Esophagus muscularis mucosa (tissue), 4 donors: Measurements from ENCODE around the gene KAZN. TPM values are rescaled to one million over a fixed set of nuclear protein-coding genes. Genes with fewer than 3 reads are reported as not detected.

Experiments
- DNase-seq: peaks from one replicate; pipeline ENCODE4 v3.0.0-alpha.2; 2017; ENCODE audit errors: extremely low spot score
- H3K27ac ChIP-seq, 4 donors: fragments of 200-600 bp; sonication (generic); replicated peaks in 1 of 4; 1 replicate in 3 of 4; 2 replicates in 1 of 4; pipeline ENCODE4 v1.5.1; 2016 to 2019; ENCODE audit warnings: mild to moderate bottlenecking in 1 of 4
- H3K27me3 ChIP-seq, 4 donors: fragments of 200-600 bp; sonication (generic); one replicate each; pipeline versions ENCODE4 v1.5.1 to v1.6.0; 2016 to 2019
- H3K36me3 ChIP-seq, 4 donors: fragments of 200-600 bp; sonication (generic); one replicate each; pipeline ENCODE4 v1.5.1; 2016 to 2019
- H3K4me1 ChIP-seq, 4 donors: fragments of 200-600 bp; sonication (generic); one replicate each; pipeline ENCODE4 v1.5.1; 2016 to 2019
- H3K4me3 ChIP-seq, 4 donors: fragments of 200-600 bp; sonication (generic); 1 replicate in 2 of 4; 2 replicates in 2 of 4; pipeline ENCODE4 v1.5.1; 2016 to 2019; ENCODE audit warnings: mild to moderate bottlenecking in 4 of 4, moderate library complexity in 1 of 4
- H3K9me3 ChIP-seq, 4 donors: fragments of 200-600 bp; sonication (generic); 1 replicate in 3 of 4; 2 replicates in 1 of 4; pipeline ENCODE4 v1.5.1; 2016 to 2019
- CTCF ChIP-seq, 3 experiments: fragments of 200-600 bp in 2 of 3; fragments of 450-650 bp in 1 of 3; sonication (generic) in 2 of 3; IDR thresholded peaks; one replicate each; pipeline ENCODE4 v1.5.1; 2017 to 2019; ENCODE audit warnings: antibody characterized with exemption in 3 of 3, mild to moderate bottlenecking in 2 of 3, moderate library complexity in 1 of 3
- EP300 ChIP-seq: sonication (generic); formaldehyde crosslinking; IDR thresholded peaks from one replicate; pipeline ENCODE4 v1.6.1; 2017; ENCODE audit warnings: antibody characterized with exemption
- POLR2A ChIP-seq: fragments of 450-650 bp; IDR thresholded peaks from one replicate; pipeline ENCODE4 v1.6.1; 2017; ENCODE audit warnings: antibody characterized with exemption, moderate library complexity, mild to moderate bottlenecking, low read depth
- POLR2AphosphoS5 ChIP-seq, 2 donors: sonication (generic); formaldehyde crosslinking; IDR thresholded peaks; one replicate each; pipeline ENCODE4 v1.6.1; 2017; ENCODE audit warnings: antibody characterized with exemption in 2 of 2
- WGBS: methylation state at CpG from one replicate; pipeline ENCODE4 v1.1.5; 2018; 5-methylcytosine and 5-hydroxymethylcytosine counted together
- intact Hi-C: fragments of 100-400 bp; cut with DNase I; formaldehyde crosslinking; loops from one replicate; pipeline ENCODE4 v1.15.1; 2023
- total RNA-seq, 4 donors: library from RNA; depleted of rRNA; stranded (reverse); fragments of >200 nt; gene quantifications; one replicate each; pipeline versions ENCODE4 v1.1.0 to v1.2.1, GENCODE V29; 2016

The KAZN gene
- total RNA-seq, 4 donors from 2014 or later = 9.9 to 14.1 (median 11.9) TPM

- no peak for TF ChIP-seq POLR2AphosphoS5 (IDR thresholded peaks at IDR 0.05)
- TF ChIP-seq EP300 = no peak
- TF ChIP-seq POLR2A = no peak
- TF ChIP-seq CTCF (IDR thresholded peaks at IDR 0.05) = no peak
- intact Hi-C loops = no loop called here
- no peaks in the 10 kb centered on the region for H3K9me3 ChIP-seq
- WGBS = 91% methylated on average over 5 of the region's 7 CpGs
- no peak overlapping the region for H3K27ac ChIP-seq
- H3K4me3 ChIP-seq = no peak overlapping the region
- peaks cover 0 to 14% (median 5%) of the 10 kb centered on the region in 4 donors for H3K4me1 ChIP-seq
- H3K36me3 ChIP-seq = no peaks in the 10 kb centered on the region
- no peak for DNase-seq
- no peaks in the 10 kb centered on the region for H3K27me3 ChIP-seq
Measured at GRCh38 chr1:14994148-14994547, 395.7 kb downstream of the KAZN start.

GRCh38 chr1:14994841-14995437 lies 396.5 kb downstream of the KAZN start:
- no peak for DNase-seq
- WGBS = 87% methylated on average over 7 of the region's 9 CpGs
- intact Hi-C loops = no loop called here

GRCh38 chr1:14996133-14997050 lies 397.9 kb downstream of the KAZN start:
- intact Hi-C loops = no loop called here
- Histone ChIP-seq H3K27me3 (no peaks in the 10 kb centered on the region), H3K36me3 (no peaks in the 10 kb centered on the region), H3K4me1 (peaks cover 0 to 14% (median 5%) of the 10 kb centered on the region in 4 donors), H3K27ac (peak overlapping the region in 1 of 4 donors; percentile 11), H3K9me3 (no peaks in the 10 kb centered on the region), H3K4me3 (no peak overlapping the region)
- DNase-seq = no peak
- WGBS = 67% methylated on average over 22 of the region's 23 CpGs
- no peak for TF ChIP-seq EP300
- TF ChIP-seq CTCF (IDR thresholded peaks at IDR 0.05) = no peak
- TF ChIP-seq POLR2AphosphoS5 (IDR thresholded peaks at IDR 0.05) = no peak
- TF ChIP-seq POLR2A = no peak

More at GRCh38 chr1:14994841-14995437, 396.5 kb downstream of the KAZN start:
- no peak overlapping the region for H3K4me3 ChIP-seq
- H3K4me1 ChIP-seq = peaks cover 0 to 14% (median 5%) of the 10 kb centered on the region in 4 donors
- no peak overlapping the region for H3K27ac ChIP-seq
- H3K9me3 ChIP-seq = no peaks in the 10 kb centered on the region
- TF ChIP-seq EP300 = no peak
- no peak for TF ChIP-seq POLR2A
- TF ChIP-seq POLR2AphosphoS5 (IDR thresholded peaks at IDR 0.05) = no peak
- TF ChIP-seq CTCF (IDR thresholded peaks at IDR 0.05) = no peak
- H3K27me3 ChIP-seq = no peaks in the 10 kb centered on the region
- no peaks in the 10 kb centered on the region for H3K36me3 ChIP-seq

GRCh38 chr1:14997646-14998276 lies 399.3 kb downstream of the KAZN start:
- intact Hi-C loops = no loop called here
- no peaks in the 10 kb centered on the region for H3K36me3 ChIP-seq

More at GRCh38 chr1:14997646-14998276, 399.3 kb downstream of the KAZN start:
- Histone ChIP-seq H3K4me1 (peaks cover 0 to 14% (median 5%) of the 10 kb centered on the region in 4 donors), H3K9me3 (no peaks in the 10 kb centered on the region), H3K4me3 (no peak overlapping the region), H3K27me3 (no peaks in the 10 kb centered on the region), H3K27ac (no peak overlapping the region)
- WGBS = 71% methylated on average over 11 of the region's 12 CpGs
- DNase-seq = no peak
- TF ChIP-seq EP300 (no peak), POLR2AphosphoS5 (IDR thresholded peaks at IDR 0.05) (no peak), POLR2A (no peak), CTCF (IDR thresholded peaks at IDR 0.05) (no peak)
